HFF-Myc (cell line): ENCODE data around the gene ARIH1.
"Not testable (repeated sequence)": the region's sequence is repeated elsewhere in the genome, so short reads cannot be mapped to it uniquely, and the experiment has no call there.

Source experiments
- DNase-seq: peaks from one replicate; pipeline ENCODE4 v3.0.0-alpha.2; 2011; ENCODE audit warnings: low read depth; ENCODE audit errors: extremely low read depth
- H3K4me3 ChIP-seq: replicated peaks from 2 replicates; pipeline ENCODE4 v1.5.1; 2011; ENCODE audit warnings: low read depth, mild to moderate bottlenecking, control low read depth, low read length
- TF ChIP-seq, protein P1 (sequence below): IDR thresholded peaks from 2 replicates; pipeline ENCODE4 v1.5.1; 2012; ENCODE audit warnings: mild to moderate bottlenecking, low read depth, low read length, control low read depth; ENCODE audit errors: missing control alignments

Gene ARIH1

DNA sequence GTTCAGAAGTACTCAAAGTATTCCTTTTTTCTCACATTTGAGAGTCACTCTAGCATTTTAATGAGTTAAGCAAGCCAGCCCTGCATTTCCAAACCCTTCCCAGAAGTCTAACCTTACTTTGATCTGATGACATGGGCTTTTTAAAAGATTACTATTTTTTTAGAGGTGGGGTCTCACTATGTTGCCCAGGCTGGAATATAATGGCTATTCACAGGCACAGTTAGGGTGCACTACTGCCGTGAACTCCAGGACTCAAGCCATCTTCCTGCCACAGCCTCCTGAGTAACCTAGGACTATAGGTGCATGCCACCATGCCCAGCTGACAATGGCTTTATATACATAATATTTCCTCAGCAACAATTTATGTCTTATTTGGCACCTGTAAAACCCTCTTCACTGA is 116.3 kb downstream of the ARIH1 start:
- TF ChIP-seq, protein P1, sequence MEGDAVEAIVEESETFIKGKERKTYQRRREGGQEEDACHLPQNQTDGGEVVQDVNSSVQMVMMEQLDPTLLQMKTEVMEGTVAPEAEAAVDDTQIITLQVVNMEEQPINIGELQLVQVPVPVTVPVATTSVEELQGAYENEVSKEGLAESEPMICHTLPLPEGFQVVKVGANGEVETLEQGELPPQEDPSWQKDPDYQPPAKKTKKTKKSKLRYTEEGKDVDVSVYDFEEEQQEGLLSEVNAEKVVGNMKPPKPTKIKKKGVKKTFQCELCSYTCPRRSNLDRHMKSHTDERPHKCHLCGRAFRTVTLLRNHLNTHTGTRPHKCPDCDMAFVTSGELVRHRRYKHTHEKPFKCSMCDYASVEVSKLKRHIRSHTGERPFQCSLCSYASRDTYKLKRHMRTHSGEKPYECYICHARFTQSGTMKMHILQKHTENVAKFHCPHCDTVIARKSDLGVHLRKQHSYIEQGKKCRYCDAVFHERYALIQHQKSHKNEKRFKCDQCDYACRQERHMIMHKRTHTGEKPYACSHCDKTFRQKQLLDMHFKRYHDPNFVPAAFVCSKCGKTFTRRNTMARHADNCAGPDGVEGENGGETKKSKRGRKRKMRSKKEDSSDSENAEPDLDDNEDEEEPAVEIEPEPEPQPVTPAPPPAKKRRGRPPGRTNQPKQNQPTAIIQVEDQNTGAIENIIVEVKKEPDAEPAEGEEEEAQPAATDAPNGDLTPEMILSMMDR, result no peak
- no peak overlapping the region for H3K4me3 ChIP-seq
- no peak for DNase-seq

GRCh38 chr15:72591361-72591760 is 117.2 kb downstream of the ARIH1 start:
- no peak for DNase-seq
- TF ChIP-seq, protein P1, result no peak
- no peak overlapping the region for H3K4me3 ChIP-seq

GRCh38 chr15:72592097-72592496 is 118.0 kb downstream of the ARIH1 start:
- TF ChIP-seq, protein P1, result no peak

DNA sequence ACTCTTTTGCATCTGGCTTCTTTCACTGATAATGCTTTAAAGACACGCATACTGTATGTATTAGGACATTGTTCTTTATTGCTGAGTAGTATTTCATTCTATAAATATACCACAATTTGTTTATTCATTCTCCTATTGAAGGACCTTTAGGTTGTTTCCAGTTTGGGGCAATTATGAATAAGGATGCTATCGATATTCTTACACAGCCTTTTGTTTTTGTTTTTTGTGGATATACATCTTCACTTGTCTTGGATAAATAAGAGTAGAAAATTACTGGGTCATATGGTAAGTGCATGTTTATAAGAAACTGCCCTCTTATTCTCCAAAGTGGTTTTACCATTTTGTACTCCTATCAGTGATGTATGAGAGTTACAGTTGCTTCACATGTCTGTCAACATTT is 118.5 kb downstream of the ARIH1 start:
- H3K4me3 ChIP-seq, result no peak overlapping the region
- DNase-seq, result no peak
- TF ChIP-seq, protein P1, result no peak

More at GRCh38 chr15:72592097-72592496, 118.0 kb downstream of the ARIH1 start:
- DNase-seq, result no peak
- no peak overlapping the region for H3K4me3 ChIP-seq

DNA sequence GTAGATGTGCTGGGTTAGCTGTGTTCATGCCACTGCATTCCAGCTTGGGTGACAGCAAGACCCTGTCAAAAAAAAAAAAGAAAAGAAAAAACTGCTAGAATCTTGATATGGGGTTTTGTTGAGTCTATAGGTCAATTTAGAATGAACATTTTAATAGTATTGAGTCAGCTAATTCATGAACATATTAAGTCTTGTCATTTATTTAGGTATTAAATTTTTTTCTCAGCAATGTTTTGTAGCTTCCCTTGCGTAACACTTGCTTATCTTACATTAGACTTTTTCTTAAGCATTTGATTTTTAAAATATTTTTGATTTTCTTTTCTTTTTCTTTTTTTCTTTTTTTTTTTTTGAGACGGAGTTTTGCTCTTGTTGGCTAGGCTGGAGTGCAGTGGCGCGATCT is 119.7 kb downstream of the ARIH1 start:
- no peak for DNase-seq
- TF ChIP-seq, protein P1, result no peak
- no peak overlapping the region for H3K4me3 ChIP-seq

DNA sequence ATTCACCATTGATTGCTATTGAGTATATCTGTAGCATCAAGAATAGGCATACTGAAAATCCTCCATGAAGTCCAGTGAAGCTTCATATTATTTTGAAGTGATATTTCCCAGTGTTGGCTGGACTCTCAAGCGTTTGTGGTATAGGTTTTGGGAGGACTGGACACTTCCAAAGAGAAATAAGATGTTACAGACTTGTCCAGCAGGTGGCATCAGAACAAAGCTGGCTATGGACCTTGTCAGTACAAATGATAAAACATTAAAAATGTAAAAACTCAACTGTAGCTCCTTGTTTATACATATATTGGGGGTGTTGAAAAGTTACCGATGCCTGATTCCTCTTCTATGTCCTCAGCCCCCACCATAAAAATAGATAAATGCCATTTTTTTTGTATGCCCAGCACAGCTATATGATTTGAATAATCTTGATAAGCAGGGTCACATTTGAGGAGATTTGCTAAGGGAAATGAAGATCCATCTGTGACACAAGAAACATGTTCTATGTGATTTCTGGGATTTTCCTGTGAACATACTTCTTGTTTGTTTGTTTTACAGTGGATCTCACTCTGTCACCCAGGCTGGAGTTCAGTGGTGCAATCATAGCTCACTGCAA is 125.8 kb downstream of the ARIH1 start:
- peak; percentile 38 for DNase-seq
- TF ChIP-seq, protein P1, result peak; percentile 67

GRCh38 chr15:72604794-72605193 is 130.7 kb downstream of the ARIH1 start:
- TF ChIP-seq, protein P1, result no peak
- H3K4me3 ChIP-seq, result no peak overlapping the region
- DNase-seq, result no peak

More for the DNA sequence above, 125.8 kb downstream of the ARIH1 start:
- no peak overlapping the region for H3K4me3 ChIP-seq

GRCh38 chr15:72608084-72608483 is 134.0 kb downstream of the ARIH1 start:
- not testable (repeated sequence) for DNase-seq, H3K4me3 ChIP-seq
